Vagina (tissue), 2 donors: Measurements from ENCODE around the gene DIP2B. TPM values are rescaled to one million over a fixed set of nuclear protein-coding genes. Genes with fewer than 3 reads are reported as not detected.

Experiments used
- DNase-seq, 2 donors: peaks; one replicate each; pipeline ENCODE4 v3.0.0-alpha.2; 2017; ENCODE audit errors: extremely low spot score in 2 of 2
- H3K27ac ChIP-seq: fragments of 200-600 bp; sonication (generic); one replicate; pipeline ENCODE4 v1.5.1; 2019
- H3K27me3 ChIP-seq: fragments of 200-600 bp; sonication (generic); one replicate; pipeline ENCODE4 v1.5.1; 2019
- H3K36me3 ChIP-seq, 2 donors: fragments of 200-600 bp; sonication (generic); one replicate each; pipeline ENCODE4 v1.5.1; 2017 to 2019
- H3K4me1 ChIP-seq: fragments of 200-600 bp; sonication (generic); one replicate; pipeline ENCODE4 v1.5.1; 2019
- H3K4me3 ChIP-seq, 2 donors: fragments of 200-600 bp; sonication (generic); 1 replicate in 1 of 2; 2 replicates in 1 of 2; pipeline ENCODE4 v1.5.1; 2016 to 2019
- H3K9me3 ChIP-seq: fragments of 200-600 bp; sonication (generic); one replicate; pipeline ENCODE4 v1.5.1; 2019
- CTCF ChIP-seq, 3 experiments: fragments of 450-650 bp in 2 of 3; fragments of 200-600 bp in 1 of 3; sonication (generic) in 1 of 3; IDR thresholded peaks; one replicate each; pipeline ENCODE4 v1.5.1; 2017 to 2019; ENCODE audit warnings: antibody characterized with exemption in 3 of 3, mild to moderate bottlenecking in 2 of 3, moderate library complexity in 2 of 3
- POLR2A ChIP-seq, 2 donors: fragments of 450-650 bp; IDR thresholded peaks; one replicate each; pipeline ENCODE4 v1.6.1; 2017; ENCODE audit warnings: antibody characterized with exemption in 2 of 2, mild to moderate bottlenecking in 2 of 2, moderate library complexity in 2 of 2
- POLR2AphosphoS5 ChIP-seq, 2 donors: sonication (generic); formaldehyde crosslinking; IDR thresholded peaks; one replicate each; pipeline ENCODE4 v1.9.0; 2017; ENCODE audit warnings: antibody characterized with exemption in 2 of 2, mild to moderate bottlenecking in 2 of 2, low read depth in 1 of 2; ENCODE audit not compliant: insufficient read depth in 1 of 2
- intact Hi-C: fragments of 100-400 bp; cut with DNase I; formaldehyde crosslinking; loops from one replicate; pipeline ENCODE4 v1.15.1; 2023
- total RNA-seq: library from RNA; depleted of rRNA; stranded (reverse); fragments of >200 nt; gene quantifications from one replicate; pipeline ENCODE4 v1.2.3, GENCODE V29; 2016

Gene DIP2B
- total RNA-seq, 1 donor from 2014 or later = 32.2 TPM

DNA sequence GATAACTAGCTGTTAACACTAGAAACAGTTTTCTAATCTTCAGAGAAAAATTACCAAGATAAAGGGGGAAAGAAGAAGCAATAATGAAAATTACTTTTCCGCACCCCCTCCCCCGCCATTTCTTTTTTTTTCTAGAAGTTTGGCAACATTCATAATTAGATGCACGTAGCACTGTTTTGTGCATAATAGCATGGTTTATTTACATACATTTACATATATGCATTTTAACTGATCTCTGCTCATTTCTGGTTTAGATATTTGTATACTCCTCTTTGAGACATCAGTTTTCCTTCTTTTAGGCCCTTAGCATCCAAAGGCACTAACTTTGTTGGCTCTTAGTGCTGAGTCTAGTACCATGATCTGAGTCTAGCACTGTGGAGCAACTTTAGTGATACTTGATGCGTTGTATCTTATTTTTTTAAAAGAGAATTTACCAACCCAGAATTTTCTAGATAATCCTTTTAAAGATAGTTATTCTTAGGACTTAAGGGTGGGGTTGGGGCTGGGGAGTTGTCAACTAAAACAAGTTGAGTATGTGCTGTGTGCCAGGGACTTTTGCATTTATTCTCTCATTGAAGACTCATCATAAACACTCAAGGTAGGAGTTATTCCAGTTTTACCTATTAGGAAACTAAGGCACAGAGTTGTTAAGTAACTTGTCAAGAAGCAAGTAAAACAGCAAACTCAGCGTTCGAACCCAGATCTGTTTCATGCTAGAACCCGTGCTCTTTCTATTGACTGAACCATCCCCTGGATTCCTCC lies 110.5 kb downstream of the DIP2B start:
- intact Hi-C loops = no loop called here
- Histone ChIP-seq H3K27me3 (no peaks in the 10 kb centered on the region), H3K4me3 (no peak overlapping the region), H3K36me3 (no peaks in the 10 kb centered on the region), H3K27ac (no peak overlapping the region), H3K9me3 (no peaks in the 10 kb centered on the region), H3K4me1 (peaks cover 76% of the 10 kb centered on the region)
- TF ChIP-seq POLR2A (IDR thresholded peaks at IDR 0.05) (no peak), POLR2AphosphoS5 (IDR thresholded peaks at IDR 0.05; ENCODE audit: insufficient read depth in 1 of 2, low read depth in 1 of 2) (no peak), CTCF (IDR thresholded peaks at IDR 0.05) (no peak)
- DNase-seq = no peak

GRCh38 chr12:50615907-50616296 lies 111.1 kb downstream of the DIP2B start:
- no peak overlapping the region for H3K27ac ChIP-seq
- H3K36me3 ChIP-seq = no peaks in the 10 kb centered on the region
- no peak overlapping the region for H3K4me3 ChIP-seq
- intact Hi-C loops = no loop called here
- no peaks in the 10 kb centered on the region for H3K9me3 ChIP-seq
- no peak for TF ChIP-seq CTCF (IDR thresholded peaks at IDR 0.05)
- peak in 1 of 2 donors; percentile 50 for TF ChIP-seq POLR2AphosphoS5 (IDR thresholded peaks at IDR 0.05; ENCODE audit: insufficient read depth in 1 of 2, low read depth in 1 of 2)
- TF ChIP-seq POLR2A (IDR thresholded peaks at IDR 0.05) = no peak
- no peak for DNase-seq
- H3K4me1 ChIP-seq = peaks cover 76% of the 10 kb centered on the region
- no peaks in the 10 kb centered on the region for H3K27me3 ChIP-seq

- Histone ChIP-seq H3K36me3 (no peaks in the 10 kb centered on the region), H3K9me3 (no peaks in the 10 kb centered on the region), H3K27ac (no peak overlapping the region), H3K4me3 (no peak overlapping the region), H3K27me3 (no peaks in the 10 kb centered on the region), H3K4me1 (peaks cover 93% of the 10 kb centered on the region)
- no peak for TF ChIP-seq CTCF (IDR thresholded peaks at IDR 0.05)
- no peak for TF ChIP-seq POLR2AphosphoS5 (IDR thresholded peaks at IDR 0.05; ENCODE audit: insufficient read depth in 1 of 2, low read depth in 1 of 2)
- no peak for TF ChIP-seq POLR2A (IDR thresholded peaks at IDR 0.05)
- intact Hi-C loops = no loop called here
- no peak for DNase-seq
Observed at GRCh38 chr12:50617657-50618056, 112.9 kb downstream of the DIP2B start.

DNA sequence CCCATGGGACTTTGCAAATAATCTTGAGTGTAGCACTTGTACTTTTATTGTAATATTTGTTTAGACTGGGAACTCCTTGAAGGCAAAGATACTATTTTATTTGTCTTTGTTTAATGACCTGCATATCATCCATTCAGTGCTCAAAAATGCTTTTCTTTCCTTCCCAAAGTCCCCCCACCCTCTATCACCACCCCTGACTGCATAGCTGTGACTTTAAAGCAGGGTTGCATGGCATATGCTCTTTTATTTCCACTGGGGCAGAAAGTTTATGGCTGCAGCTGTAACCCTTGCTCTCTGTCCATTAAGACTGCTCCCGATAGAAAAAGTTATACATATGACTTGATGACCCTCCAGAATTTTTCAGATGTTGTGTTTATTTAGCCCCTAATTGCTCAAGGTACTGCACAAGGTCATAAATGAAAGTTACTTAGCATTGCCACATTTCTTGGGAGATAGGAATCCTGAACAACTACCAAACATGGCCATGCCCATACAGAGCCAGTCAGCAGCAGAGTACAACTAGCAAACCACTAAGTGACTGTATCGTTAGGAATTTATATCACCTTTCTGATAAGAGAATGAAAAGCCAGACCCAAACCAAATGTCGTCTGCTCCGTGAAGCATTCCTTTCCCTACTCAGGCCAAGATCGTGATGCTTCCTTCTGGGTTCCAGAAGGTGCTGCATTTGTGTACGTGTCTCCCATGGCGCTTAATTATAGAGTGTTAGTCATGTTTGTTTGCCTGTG lies 114.3 kb downstream of the DIP2B start:
- H3K4me3 ChIP-seq = no peak overlapping the region
- TF ChIP-seq POLR2AphosphoS5 (IDR thresholded peaks at IDR 0.05; ENCODE audit: insufficient read depth in 1 of 2, low read depth in 1 of 2) (no peak), POLR2A (IDR thresholded peaks at IDR 0.05) (no peak), CTCF (IDR thresholded peaks at IDR 0.05) (no peak)
- H3K9me3 ChIP-seq = no peaks in the 10 kb centered on the region
- peaks cover 79% of the 10 kb centered on the region for H3K4me1 ChIP-seq
- no peaks in the 10 kb centered on the region for H3K36me3 ChIP-seq
- no peak overlapping the region for H3K27ac ChIP-seq
- intact Hi-C loops = no loop called here
- H3K27me3 ChIP-seq = no peaks in the 10 kb centered on the region
- no peak for DNase-seq

GRCh38 chr12:50619610-50619958 lies 114.8 kb downstream of the DIP2B start:
- Histone ChIP-seq H3K4me1 (peaks cover 74% of the 10 kb centered on the region), H3K4me3 (no peak overlapping the region), H3K9me3 (no peaks in the 10 kb centered on the region), H3K27ac (peak overlapping the region; percentile 17), H3K36me3 (no peaks in the 10 kb centered on the region), H3K27me3 (no peaks in the 10 kb centered on the region)
- no peak for DNase-seq
- intact Hi-C loops = no loop called here
- TF ChIP-seq POLR2AphosphoS5 (IDR thresholded peaks at IDR 0.05; ENCODE audit: insufficient read depth in 1 of 2, low read depth in 1 of 2) (no peak), POLR2A (IDR thresholded peaks at IDR 0.05) (no peak), CTCF (IDR thresholded peaks at IDR 0.05) (no peak)
